PC-3 (cell line): ENCODE data around the gene USP32. TPM values are rescaled to one million over a fixed set of nuclear protein-coding genes. Genes with fewer than 3 reads are reported as not detected.
"Not testable (repeated sequence)": the region's sequence is repeated elsewhere in the genome, so short reads cannot be mapped to it uniquely, and the experiment has no call there.

Source experiments
- ATAC-seq: fragments of 200-7000 bp; cut with Tn5 transposase; 2 replicates; pipeline ENCODE4 v1.9.1; 2020; ENCODE audit warnings: mild to moderate bottlenecking, moderate library complexity
- BruUV-seq: library from RNA; stranded (reverse); fragments of 400-500 nt; replicated peaks from 2 replicates; lab custom pipeline; 2021; lab: Mats Ljungman, UMichigan
- CTCF ChIA-PET: fragments of 300-600 bp; sonication (Branson Sonifier 250); formaldehyde crosslinking; loops from one replicate; lab custom pipeline; 2022; ENCODE audit warnings: antibody characterized with exemption; lab: Charles Lee
- POLR2A ChIA-PET: fragments of 300-600 bp; sonication (Branson Sonifier 250); formaldehyde crosslinking; loops from one replicate; lab custom pipeline; 2022; ENCODE audit warnings: antibody characterized with exemption; ENCODE audit not compliant: unreplicated experiment; lab: Charles Lee
- DNase-seq: peaks from one replicate; pipeline ENCODE4 v3.0.0-alpha.2; 2015
- H2AFZ ChIP-seq: fragments of 300-600 bp; sonication (generic); 2 replicates; pipeline ENCODE4 v1.6.0; 2016; ENCODE audit warnings: antibody characterized with exemption, low read length
- H3F3A ChIP-seq: fragments of 300-600 bp; sonication (generic); one replicate; pipeline ENCODE4 v1.6.0; 2017; ENCODE audit warnings: antibody characterized with exemption, low read length, control low read depth, mild to moderate bottlenecking; ENCODE audit not compliant: unreplicated experiment
- H3K27ac ChIP-seq: fragments of 300-600 bp; sonication (generic); 2 replicates; pipeline ENCODE4 v1.5.1; 2016; ENCODE audit warnings: mild to moderate bottlenecking, low read length
- H3K27me3 ChIP-seq: fragments of 300-600 bp; sonication (generic); 2 replicates; pipeline ENCODE4 v1.6.1; 2016; ENCODE audit warnings: low read length, mixed read lengths
- H3K36me3 ChIP-seq: fragments of 300-600 bp; sonication (generic); 2 replicates; pipeline ENCODE4 v1.6.1; 2016; ENCODE audit warnings: low read depth, mixed run types, low read length, mixed read lengths
- H3K4me1 ChIP-seq: fragments of 300-600 bp; sonication (generic); 2 replicates; pipeline ENCODE4 v1.5.1; 2016; ENCODE audit warnings: low read length; ENCODE audit not compliant: insufficient read depth
- H3K4me2 ChIP-seq: fragments of 300-600 bp; sonication (generic); 2 replicates; pipeline ENCODE4 v1.6.0; 2016; ENCODE audit warnings: low read length
- H3K4me3 ChIP-seq: fragments of 300-600 bp; sonication (generic); 2 replicates; pipeline ENCODE4 v1.5.1; 2016; ENCODE audit warnings: mild to moderate bottlenecking, low read length, mixed read lengths
- H3K79me2 ChIP-seq: fragments of 300-600 bp; sonication (generic); 2 replicates; pipeline ENCODE4 v1.6.1; 2017; ENCODE audit warnings: low read length, mixed read lengths
- H3K9ac ChIP-seq: fragments of 300-600 bp; sonication (generic); 2 replicates; pipeline ENCODE4 v1.6.0; 2016; ENCODE audit warnings: mild to moderate bottlenecking, low read length
- H3K9me2 ChIP-seq: fragments of 300-600 bp; sonication (generic); replicated peaks from 2 replicates; pipeline ENCODE4 v1.6.1; 2016; ENCODE audit warnings: mixed run types, low read length, mixed read lengths
- H3K9me3 ChIP-seq: fragments of 300-600 bp; sonication (generic); 2 replicates; pipeline ENCODE4 v1.6.1; 2016; ENCODE audit warnings: low read length, mixed read lengths
- H4K20me1 ChIP-seq: fragments of 300-600 bp; sonication (generic); 2 replicates; pipeline ENCODE4 v1.6.1; 2016; ENCODE audit warnings: low read length, mixed read lengths
- EZH2 ChIP-seq: fragments of 300-600 bp; sonication (generic); IDR thresholded peaks from one replicate; pipeline ENCODE4 v1.6.1; 2017; ENCODE audit warnings: antibody characterized with exemption, mild to moderate bottlenecking, low read length; ENCODE audit not compliant: unreplicated experiment
- EZH2phosphoT487 ChIP-seq: fragments of 300-600 bp; sonication (generic); IDR thresholded peaks from 2 replicates; pipeline ENCODE4 v1.6.1; 2018; ENCODE audit warnings: mild to moderate bottlenecking, antibody characterized with exemption, low read length, borderline replicate concordance
- intact Hi-C: fragments of 100-400 bp; cut with micrococcal nuclease; formaldehyde crosslinking; loops from 2 replicates; pipeline ENCODE4 v1.9.0; 2023
- total RNA-seq: library from RNA; depleted of rRNA; stranded (reverse); fragments of >200 nt; gene quantifications from 2 replicates; pipeline ENCODE4 v1.2.3, GENCODE V29; 2014
- TF ChIP-seq, protein P1 (sequence below): fragments of 300-600 bp; sonication (generic); conservative IDR thresholded peaks from 2 replicates; pipeline ENCODE4 v1.5.1; 2017; ENCODE audit warnings: antibody characterized with exemption, low read depth, mild to moderate bottlenecking, low read length

Gene USP32
- total RNA-seq, 1 experiment from 2014 or later = 34.1 TPM

DNA sequence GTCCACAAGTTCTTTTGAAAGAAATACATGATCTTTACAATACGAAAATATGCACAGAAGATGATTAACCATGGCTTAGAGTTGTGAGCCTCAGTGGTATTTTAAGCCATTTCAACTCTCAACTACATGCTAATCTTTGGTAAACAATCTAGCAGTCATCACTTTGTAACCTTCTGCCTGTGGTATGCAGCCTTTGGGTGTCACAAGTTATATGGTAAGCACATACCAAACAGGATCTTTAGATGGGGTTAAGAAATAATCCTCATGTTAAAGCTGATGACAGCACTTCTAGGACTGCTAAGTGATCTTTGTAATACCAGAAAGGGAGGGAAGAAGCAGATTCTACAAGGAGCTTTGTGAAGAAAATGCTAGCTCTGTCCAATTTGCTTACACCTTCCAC, 167.9 kb downstream of the USP32 start:
- no peaks in the 10 kb centered on the region for H3K9me3 ChIP-seq
- no peak for ATAC-seq
- CTCF ChIA-PET = interaction anchor here (0.6 kb wide), 1 partner anchor 62 kb away, joined by 7 read pairs; no protein-coding TSS in a partner anchor
- no peak for DNase-seq
- no peaks in the 10 kb centered on the region for H3K27me3 ChIP-seq
- no peak overlapping the region for H3K9ac ChIP-seq
- H3K79me2 ChIP-seq = no peaks in the 10 kb centered on the region
- H3K4me2 ChIP-seq = no peak overlapping the region
- intact Hi-C loops = no loop called here
- H3K4me1 ChIP-seq = no peaks in the 10 kb centered on the region
- no peaks in the 10 kb centered on the region for H3K9me2 ChIP-seq
- no peak overlapping the region for H3K4me3 ChIP-seq
- H3F3A ChIP-seq = no peaks in the 10 kb centered on the region
- no peak overlapping the region for H2AFZ ChIP-seq
- no peaks in the 10 kb centered on the region for H4K20me1 ChIP-seq
- POLR2A ChIA-PET = no interaction called here
- peaks cover 15% of the 10 kb centered on the region; the same call in 1 of the 2 replicates for H3K36me3 ChIP-seq
- TF ChIP-seq EZH2 (no peak), EZH2phosphoT487 (no peak)
- TF ChIP-seq, protein P1, sequence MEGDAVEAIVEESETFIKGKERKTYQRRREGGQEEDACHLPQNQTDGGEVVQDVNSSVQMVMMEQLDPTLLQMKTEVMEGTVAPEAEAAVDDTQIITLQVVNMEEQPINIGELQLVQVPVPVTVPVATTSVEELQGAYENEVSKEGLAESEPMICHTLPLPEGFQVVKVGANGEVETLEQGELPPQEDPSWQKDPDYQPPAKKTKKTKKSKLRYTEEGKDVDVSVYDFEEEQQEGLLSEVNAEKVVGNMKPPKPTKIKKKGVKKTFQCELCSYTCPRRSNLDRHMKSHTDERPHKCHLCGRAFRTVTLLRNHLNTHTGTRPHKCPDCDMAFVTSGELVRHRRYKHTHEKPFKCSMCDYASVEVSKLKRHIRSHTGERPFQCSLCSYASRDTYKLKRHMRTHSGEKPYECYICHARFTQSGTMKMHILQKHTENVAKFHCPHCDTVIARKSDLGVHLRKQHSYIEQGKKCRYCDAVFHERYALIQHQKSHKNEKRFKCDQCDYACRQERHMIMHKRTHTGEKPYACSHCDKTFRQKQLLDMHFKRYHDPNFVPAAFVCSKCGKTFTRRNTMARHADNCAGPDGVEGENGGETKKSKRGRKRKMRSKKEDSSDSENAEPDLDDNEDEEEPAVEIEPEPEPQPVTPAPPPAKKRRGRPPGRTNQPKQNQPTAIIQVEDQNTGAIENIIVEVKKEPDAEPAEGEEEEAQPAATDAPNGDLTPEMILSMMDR = no peak
- H3K27ac ChIP-seq = no peak overlapping the region
- BruUV-seq = no TSS peak

DNA sequence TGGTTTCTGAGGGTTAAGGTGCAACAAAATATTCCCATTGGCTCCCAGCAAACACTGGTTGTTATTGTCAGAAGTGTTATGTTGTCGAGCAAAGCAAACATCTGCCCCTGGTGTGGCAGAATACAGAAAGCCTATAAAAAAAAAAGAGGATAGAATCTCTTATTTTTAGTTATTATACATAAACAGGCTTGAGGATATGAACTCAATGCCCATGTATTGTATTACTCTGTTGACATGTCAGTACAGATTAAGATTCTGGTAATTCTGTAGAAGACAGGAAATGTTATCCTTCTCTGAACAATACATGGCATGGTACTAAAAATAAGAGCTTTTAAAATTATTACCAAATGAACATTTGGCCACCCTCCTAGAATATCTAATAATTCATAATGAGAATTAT, 168.5 kb downstream of the USP32 start:
- no peaks in the 10 kb centered on the region for H4K20me1 ChIP-seq
- POLR2A ChIA-PET = interaction anchor here (0.6 kb wide), 1 partner anchor 386 kb away, joined by 3 read pairs; no protein-coding TSS in a partner anchor
- ATAC-seq (no peak), DNase-seq (no peak)
- no peaks in the 10 kb centered on the region for H3F3A ChIP-seq
- H3K9me3 ChIP-seq = no peaks in the 10 kb centered on the region
- no TSS peak for BruUV-seq
- TF ChIP-seq EZH2phosphoT487 (no peak), EZH2 (no peak)
- TF ChIP-seq, protein P1 = no peak
- H3K4me3 ChIP-seq = no peak overlapping the region
- CTCF ChIA-PET = no interaction called here
- no peaks in the 10 kb centered on the region for H3K4me1 ChIP-seq
- H3K79me2 ChIP-seq = no peaks in the 10 kb centered on the region
- H3K36me3 ChIP-seq = peaks cover 15% of the 10 kb centered on the region; the same call in 1 of the 2 replicates
- H3K9ac ChIP-seq = no peak overlapping the region
- H3K4me2 ChIP-seq = no peak overlapping the region
- intact Hi-C loops = no loop called here
- H2AFZ ChIP-seq = no peak overlapping the region
- H3K27me3 ChIP-seq = no peaks in the 10 kb centered on the region
- H3K9me2 ChIP-seq = no peaks in the 10 kb centered on the region
- no peak overlapping the region for H3K27ac ChIP-seq

DNA sequence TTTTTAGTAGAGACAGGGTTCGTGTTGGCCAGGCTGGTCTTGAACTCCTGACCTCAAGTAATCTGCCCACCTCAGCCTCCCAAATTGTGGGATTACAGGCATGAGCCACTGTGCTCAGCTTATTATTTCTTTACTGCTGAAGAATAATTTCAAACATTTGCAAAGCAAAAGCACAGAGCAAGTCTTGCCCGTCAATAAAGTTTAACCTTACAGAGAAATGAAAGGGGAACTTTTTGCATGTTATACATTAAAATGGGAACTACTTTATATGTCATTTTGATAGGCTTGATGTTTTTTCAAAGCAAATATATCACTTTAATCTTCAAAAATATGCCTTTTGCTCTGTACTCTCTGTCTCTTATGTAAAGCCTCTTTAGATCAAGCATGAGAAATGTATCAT, 173.2 kb downstream of the USP32 start:
- H3K4me3 ChIP-seq, CTCF ChIA-PET, DNase-seq, BruUV-seq, POLR2A ChIA-PET, ATAC-seq, H3K9me2 ChIP-seq, H3K9me3 ChIP-seq, H3K4me2 ChIP-seq, H4K20me1 ChIP-seq, H3F3A ChIP-seq, H3K27ac ChIP-seq, H3K79me2 ChIP-seq, H3K9ac ChIP-seq, H3K27me3 ChIP-seq, H2AFZ ChIP-seq, H3K4me1 ChIP-seq, intact Hi-C loops: not testable (repeated sequence)
- H3K36me3 ChIP-seq = peaks cover 10% of the 10 kb centered on the region; the same call in 1 of the 2 replicates

DNA sequence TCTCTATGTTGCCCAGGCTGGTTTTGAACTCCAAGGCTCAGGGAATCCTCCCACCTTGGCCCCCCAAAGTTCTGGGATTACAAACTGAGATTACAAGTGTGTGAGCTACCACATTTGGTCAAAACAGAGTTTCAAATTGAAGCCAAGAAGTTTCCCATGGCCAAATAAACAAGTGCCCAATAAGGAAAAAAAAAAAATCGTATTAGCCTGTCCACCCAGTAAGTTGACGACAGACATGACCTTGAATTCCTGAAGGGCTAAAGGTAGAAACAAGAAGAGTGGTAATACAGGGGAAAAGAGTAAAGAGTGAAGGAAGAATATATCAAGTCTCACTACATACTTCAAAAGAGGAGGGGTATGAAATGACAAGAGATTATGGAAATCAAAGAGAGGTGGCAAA, 176.0 kb downstream of the USP32 start:
- H3K79me2 ChIP-seq, H4K20me1 ChIP-seq, H3K4me1 ChIP-seq, H3K27ac ChIP-seq, POLR2A ChIA-PET, ATAC-seq, CTCF ChIA-PET, H3K4me3 ChIP-seq, H3K9me3 ChIP-seq, H3K4me2 ChIP-seq, H3K36me3 ChIP-seq, H3F3A ChIP-seq, intact Hi-C loops, DNase-seq, H3K9ac ChIP-seq, BruUV-seq, H3K27me3 ChIP-seq, H2AFZ ChIP-seq, H3K9me2 ChIP-seq: not testable (repeated sequence)

DNA sequence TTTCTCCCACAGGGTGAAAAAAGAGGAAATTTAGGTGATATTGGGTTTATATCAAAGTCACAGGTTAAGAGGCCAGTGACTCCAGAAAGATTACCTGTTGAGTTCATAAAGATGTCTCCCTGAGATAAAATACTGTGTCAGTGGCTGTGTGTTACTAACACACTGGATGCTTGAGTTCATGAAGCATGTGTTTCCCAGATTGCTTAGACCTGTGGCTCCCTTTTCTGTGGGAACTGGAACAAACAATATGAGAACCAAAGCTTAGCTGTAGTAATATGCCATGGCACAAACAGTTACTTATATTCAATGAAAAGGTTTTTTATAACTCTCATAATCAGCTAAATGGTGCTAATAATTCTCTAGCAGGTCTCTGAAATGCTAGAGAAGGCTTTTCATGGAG, 180.7 kb downstream of the USP32 start:
- not testable (repeated sequence) for H3K9me2 ChIP-seq, ATAC-seq

More for the DNA sequence above, 180.7 kb downstream of the USP32 start:
- H3K9ac ChIP-seq, DNase-seq, intact Hi-C loops, H3K4me3 ChIP-seq, H3K9me3 ChIP-seq, H3K36me3 ChIP-seq, H2AFZ ChIP-seq, H3K27ac ChIP-seq, H4K20me1 ChIP-seq, H3F3A ChIP-seq, H3K4me1 ChIP-seq, CTCF ChIA-PET, H3K79me2 ChIP-seq, POLR2A ChIA-PET, H3K4me2 ChIP-seq, H3K27me3 ChIP-seq, BruUV-seq: not testable (repeated sequence)
